Measurements from ENCODE around the gene WBP1L.
"Not testable (repeated sequence)": the region's sequence is repeated elsewhere in the genome, so short reads cannot be mapped to it uniquely, and the experiment has no call there.

The WBP1L gene

GRCh38 chr10:102743588-102744373 lies at the start of gene WBP1L:
WBP1L (plus strand) TSS chr10:102743948; CDS start chr10:102744054, 106 bp downstream.
- DNase-seq, result peak; percentile 99

- not testable (repeated sequence) for DNase-seq
These were observed 48.3 kb upstream of the WBP1L start for GRCh38 chr10:102695401-102695800.

GRCh38 chr10:102696736-102697135 lies 47.0 kb upstream of the WBP1L start:
- no peak for DNase-seq

GRCh38 chr10:102698894-102699293 lies 44.9 kb upstream of the WBP1L start:
- no peak for DNase-seq

- DNase-seq, result no peak
These were observed 42.5 kb upstream of the WBP1L start for GRCh38 chr10:102701272-102701671.

GRCh38 chr10:102701796-102702195 lies 42.0 kb upstream of the WBP1L start:
- no peak for DNase-seq

GRCh38 chr10:102702742-102703141 lies 41.0 kb upstream of the WBP1L start:
- no peak for DNase-seq

GRCh38 chr10:102704915-102705314 lies 38.8 kb upstream of the WBP1L start:
- DNase-seq, result no peak

- DNase-seq, result no peak
These were observed 38.2 kb upstream of the WBP1L start for GRCh38 chr10:102705531-102705930.

GRCh38 chr10:102710609-102711008 lies 33.1 kb upstream of the WBP1L start:
- peak; percentile 71 for DNase-seq

GRCh38 chr10:102712089-102712488 lies 31.7 kb upstream of the WBP1L start:
- DNase-seq, result no peak

GRCh38 chr10:102712843-102713538 lies 30.8 kb upstream of the WBP1L start:
- no peak for DNase-seq

GRCh38 chr10:102713539-102713813 lies 30.3 kb upstream of the WBP1L start:
- no peak for DNase-seq

GRCh38 chr10:102713814-102714620 lies 29.7 kb upstream of the WBP1L start, which contains the start of gene ARL3:
ARL3 (minus strand) TSS chr10:102714397; CDS start chr10:102714275, 122 bp downstream.
- DNase-seq, result peak; percentile 100

GRCh38 chr10:102714621-102715455 lies 28.9 kb upstream of the WBP1L start, which contains the start of gene SFXN2:
SFXN2 (plus strand) TSS chr10:102714636; CDS start chr10:102726637, 12,001 bp downstream.
- DNase-seq, result peak; percentile 70

GRCh38 chr10:102715880-102716279 lies 27.9 kb upstream of the WBP1L start:
- no peak for DNase-seq

GRCh38 chr10:102716900-102717565 lies 26.7 kb upstream of the WBP1L start:
- DNase-seq, result not testable (repeated sequence)

GRCh38 chr10:102718220-102718619 lies 25.5 kb upstream of the WBP1L start:
- DNase-seq, result peak; percentile 70

GRCh38 chr10:102720337-102720736 lies 23.4 kb upstream of the WBP1L start:
- DNase-seq, result no peak

- DNase-seq, result no peak
These were observed 22.9 kb upstream of the WBP1L start for GRCh38 chr10:102720775-102721301.

- no peak for DNase-seq
These were observed 21.8 kb upstream of the WBP1L start for GRCh38 chr10:102721954-102722353.

- DNase-seq, result no peak
These were observed 19.8 kb upstream of the WBP1L start for GRCh38 chr10:102723989-102724388.
